ENCODE data around the gene EIF2B5.

DNA sequence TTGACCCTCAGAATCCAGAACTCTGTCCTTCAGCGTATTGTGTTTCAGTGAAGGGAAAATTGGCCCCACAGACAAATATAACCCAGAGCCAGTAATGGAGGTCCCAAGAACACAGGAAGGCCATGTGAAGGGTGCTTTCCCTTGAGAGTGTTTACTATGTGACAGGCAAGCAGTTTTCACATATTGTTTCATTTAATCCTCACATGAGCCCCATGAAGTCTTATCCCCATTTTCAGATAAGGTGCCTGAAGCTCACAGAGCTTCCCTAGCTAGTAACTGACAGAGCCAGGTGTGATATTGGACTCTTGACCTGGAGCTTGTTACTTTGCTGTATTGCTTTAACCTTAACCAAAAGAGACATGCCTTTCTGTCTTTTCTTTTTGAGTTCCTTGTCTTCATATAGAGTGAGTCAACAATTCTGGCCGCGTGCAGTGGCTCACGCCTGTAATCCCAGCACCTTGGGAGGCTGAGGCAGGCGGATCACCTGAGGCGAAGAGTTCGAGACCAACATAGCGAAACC lies 10.7 kb downstream of the EIF2B5 start:
- no peak for TF ChIP-seq YY1 (IDR thresholded peaks at IDR 0.05; ENCODE audit: insufficient read depth, insufficient read length)
- TF ChIP-seq SUZ12 (IDR thresholded peaks at IDR 0.05; ENCODE audit: extremely low read depth, insufficient read depth, insufficient read length): no peak
- TF ChIP-seq ZNF274 (IDR thresholded peaks at IDR 0.05; ENCODE audit: low read depth, low read length): no peak

All from NT2/D1 (cell line).